GM19324 (cell line): ENCODE data around the gene PKN2.

Experiments
- ATAC-seq: cut with Tn5 transposase; IDR thresholded peaks from one replicate; pipeline ENCODE4 v1.9.1; 2021; ENCODE audit warnings: mild to moderate bottlenecking, moderate library complexity; ENCODE audit not compliant: unreplicated experiment, low FRiP score

Gene PKN2

GRCh38 chr1:88683541-88684481 lies at the start of gene PKN2:
Gene PKN2 (plus strand): TSS chr1:88684273. CDS start chr1:88684581, 308 bp downstream.
- ATAC-seq: peak; percentile 95

DNA sequence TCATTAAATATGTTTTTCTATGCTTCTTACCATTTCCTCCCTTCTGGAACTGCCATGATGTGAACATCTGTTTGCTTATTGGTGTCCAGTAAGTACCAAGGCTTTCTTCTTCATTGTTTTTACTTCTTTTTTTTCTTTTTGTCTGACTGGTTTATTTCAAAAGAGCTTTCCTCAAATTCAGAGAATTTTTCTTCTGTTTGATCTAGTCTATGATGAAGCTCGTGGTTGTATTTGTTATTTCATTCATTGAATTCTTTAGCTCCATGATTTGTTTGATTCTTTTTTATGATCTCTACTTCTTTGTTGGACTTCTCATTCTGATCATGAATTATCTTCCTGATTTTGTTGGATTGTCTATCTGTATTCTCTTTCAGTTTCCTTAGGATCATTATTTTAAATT lies 49.5 kb upstream of the PKN2 start:
- no peak for ATAC-seq

GRCh38 chr1:88640060-88640459 lies 44.0 kb upstream of the PKN2 start:
- no peak for ATAC-seq

DNA sequence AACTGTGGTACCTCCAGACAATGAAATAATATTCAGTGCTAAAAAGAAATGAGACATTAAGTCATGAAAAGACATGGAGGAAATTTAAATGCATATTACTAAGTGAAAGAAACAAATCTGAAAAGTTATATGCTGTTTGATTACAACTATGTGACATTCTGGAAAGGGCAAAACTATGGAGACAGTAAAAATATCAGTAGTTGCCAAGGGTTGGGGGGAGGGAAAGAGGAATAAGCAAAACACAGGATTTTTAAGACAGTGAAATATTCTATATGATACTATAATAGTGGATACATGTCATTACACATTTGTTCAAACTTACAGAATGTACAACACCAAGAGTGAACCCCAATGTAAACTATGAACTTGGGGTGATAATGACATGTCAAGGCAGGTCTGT lies 38.2 kb upstream of the PKN2 start:
- ATAC-seq: no peak

- no peak for ATAC-seq
These were observed 37.4 kb upstream of the PKN2 start for GRCh38 chr1:88646476-88647248.

- peak; percentile 66 for ATAC-seq
These were observed 36.8 kb upstream of the PKN2 start for GRCh38 chr1:88647249-88647645.

GRCh38 chr1:88647749-88648415 lies 36.2 kb upstream of the PKN2 start:
- ATAC-seq: no peak

GRCh38 chr1:88648706-88649105 lies 35.4 kb upstream of the PKN2 start:
- ATAC-seq: no peak

DNA sequence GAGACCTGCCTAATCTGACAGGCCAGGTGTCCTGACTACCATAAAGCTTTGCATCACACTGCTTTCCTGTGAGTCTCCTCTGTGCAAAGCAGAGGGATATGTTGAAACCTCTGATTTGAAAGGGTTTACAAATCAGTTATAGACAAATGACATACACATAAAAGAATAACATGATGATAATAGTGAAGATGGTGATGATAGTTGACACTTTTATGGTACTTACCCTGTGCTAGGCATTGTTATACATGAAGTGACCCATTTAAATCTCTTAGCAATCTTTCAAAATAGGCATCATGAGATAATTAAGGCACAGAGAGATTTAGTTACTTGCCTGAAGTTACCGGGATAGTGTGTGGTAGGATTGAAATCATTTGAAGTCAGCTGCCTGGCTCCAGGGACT lies 34.1 kb upstream of the PKN2 start:
- no peak for ATAC-seq

DNA sequence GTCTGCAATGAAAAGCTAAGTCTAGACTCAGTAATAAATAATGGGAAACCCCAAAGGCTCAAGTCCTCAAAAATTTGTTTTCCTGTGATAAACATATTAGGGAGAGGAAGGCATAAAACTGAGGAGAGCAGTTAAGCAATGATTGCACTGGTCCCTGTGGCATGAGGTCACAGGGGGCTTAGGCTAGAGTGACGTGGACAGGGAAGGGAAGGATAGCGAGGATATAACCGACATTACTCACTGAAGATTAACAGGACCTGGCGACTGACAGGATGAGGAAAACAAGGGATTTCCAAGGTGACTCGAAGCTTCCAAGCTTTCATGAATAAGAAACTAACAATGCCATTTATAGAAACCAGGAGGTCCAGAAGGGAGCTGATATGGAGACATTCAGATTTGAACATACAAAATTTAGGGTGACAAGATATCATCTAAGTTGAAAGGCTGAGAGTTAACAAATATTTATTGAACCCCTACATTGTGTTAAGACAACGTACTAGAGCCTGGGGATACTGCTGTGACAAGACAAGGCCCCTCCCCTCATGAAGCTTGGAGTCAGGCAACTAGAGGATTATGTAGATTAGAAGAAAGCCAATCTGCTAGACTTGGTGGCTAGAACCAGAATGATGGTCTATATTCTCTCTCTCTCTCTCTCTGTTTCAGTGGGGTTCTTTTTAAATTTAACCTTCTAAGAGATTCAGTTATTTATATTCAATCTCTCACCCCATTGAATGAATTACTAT lies 33.2 kb upstream of the PKN2 start:
- ATAC-seq: no peak

GRCh38 chr1:88655140-88655539 lies 28.9 kb upstream of the PKN2 start:
- ATAC-seq: no peak

DNA sequence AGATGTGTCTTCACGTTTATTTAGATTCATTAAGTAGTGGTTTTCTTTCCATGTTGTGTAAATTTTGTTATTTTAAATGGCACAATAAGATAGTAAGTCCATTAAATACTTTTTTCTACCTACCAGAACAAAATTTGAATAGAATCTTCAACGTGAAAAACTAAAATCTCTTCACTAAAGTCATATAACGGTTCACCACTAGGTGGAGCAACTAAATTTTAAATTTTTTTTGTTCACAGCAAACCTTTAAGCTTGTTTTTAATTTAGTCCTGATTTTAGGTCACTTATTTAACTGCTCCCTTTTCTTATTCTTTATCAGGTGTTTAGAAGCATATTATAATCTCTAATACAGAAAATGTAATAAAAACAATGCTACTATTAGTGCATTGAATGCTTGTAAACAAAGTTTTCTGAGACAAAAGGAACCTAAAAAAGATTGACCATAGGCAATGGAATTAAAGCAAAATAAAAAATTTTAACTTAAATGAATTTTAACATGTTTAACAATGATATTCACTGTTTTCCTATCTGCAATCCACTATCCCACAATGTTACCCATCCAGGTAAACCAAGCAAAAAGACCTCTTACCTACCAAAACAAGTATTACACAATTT lies 28.3 kb upstream of the PKN2 start:
- no peak for ATAC-seq

DNA sequence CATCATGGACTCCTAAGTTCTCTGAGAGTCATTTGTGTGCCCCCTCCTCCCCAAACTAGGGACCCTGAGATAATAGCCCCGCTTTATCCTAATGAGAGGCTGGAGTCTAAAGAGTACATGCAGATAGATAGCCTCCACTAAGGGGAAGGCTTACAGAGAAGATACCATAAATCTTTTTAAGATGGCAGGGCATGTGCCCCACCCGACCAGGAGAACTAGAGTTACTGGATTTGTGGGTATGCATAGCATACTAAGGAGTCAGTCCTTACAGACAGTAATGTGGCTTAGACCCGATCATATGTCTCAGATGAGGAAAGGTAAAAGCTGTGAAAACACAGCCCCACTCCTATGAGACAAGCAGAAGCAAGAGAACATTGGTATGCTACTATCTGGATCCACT lies 25.7 kb upstream of the PKN2 start:
- no peak for ATAC-seq

DNA sequence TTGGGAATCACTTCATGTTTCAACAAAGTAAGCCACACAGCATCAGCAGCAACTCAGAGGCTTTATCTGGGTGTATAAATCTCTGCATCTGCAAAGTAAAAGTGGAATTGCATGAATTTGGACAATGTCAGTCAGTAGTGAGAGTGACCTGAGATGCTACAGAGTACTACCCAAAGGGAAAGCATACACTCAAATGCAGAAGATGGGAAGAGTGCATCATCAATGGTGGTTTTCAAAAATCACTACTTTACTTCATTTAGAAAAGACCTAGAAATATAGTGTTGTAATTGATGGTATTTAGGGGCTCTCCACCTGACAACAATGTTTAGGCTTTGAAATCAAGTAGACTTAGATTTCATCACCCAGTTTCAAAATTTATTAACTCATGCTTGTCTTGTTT lies 24.5 kb upstream of the PKN2 start:
- no peak for ATAC-seq

DNA sequence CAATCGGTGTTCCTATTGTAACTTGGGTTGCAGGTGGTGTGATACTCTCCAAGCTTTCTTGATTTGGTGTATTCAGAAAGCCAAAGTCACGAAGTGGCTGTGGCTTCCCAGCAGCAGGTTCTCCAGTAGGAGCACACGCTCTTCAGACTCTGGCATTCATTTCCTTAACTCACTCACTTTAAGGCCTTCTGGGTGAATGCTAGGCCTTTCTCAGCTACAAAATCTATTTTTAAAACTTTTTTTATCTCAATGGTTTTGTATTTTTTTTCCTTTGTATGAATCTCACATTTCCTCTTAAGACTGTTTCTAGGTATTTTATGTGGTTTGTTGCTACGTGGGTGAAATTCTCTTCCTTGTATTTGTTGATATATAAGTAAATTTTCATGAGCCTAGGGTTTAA lies 22.9 kb upstream of the PKN2 start:
- ATAC-seq: no peak

DNA sequence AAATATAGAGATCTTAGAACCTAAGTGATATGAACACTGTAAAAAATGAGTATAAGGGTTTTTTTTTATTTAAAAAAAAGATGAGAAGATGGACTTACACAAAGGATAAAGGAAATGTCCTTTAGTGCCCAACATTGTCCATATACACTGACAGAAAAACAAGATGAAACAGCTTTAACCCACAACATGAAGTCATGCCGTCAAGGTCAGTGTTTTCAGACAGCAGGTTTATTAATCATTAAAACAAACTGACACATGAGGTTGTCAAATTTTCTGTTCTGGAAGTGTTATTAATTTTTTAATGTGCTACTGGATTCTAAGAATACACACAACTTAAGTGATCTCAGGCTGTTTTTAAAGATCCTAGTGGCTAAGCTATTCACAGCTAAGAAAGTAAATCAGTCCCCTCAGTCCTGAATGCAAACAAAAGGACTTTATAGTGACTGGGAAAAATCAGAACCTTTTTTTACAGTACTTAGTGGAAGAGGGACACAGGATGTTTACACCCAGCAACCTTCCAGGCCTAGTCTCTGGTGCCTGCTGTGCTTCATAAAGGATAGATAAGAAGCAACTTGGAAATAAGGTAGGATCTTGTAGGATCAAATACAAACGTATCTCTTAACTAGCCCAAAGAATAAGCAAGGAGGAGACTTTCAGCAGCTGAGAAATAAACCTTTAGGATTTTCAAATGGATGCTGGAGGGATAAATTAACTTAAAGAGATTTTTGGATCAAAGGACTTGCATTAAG lies 21.9 kb upstream of the PKN2 start:
- ATAC-seq: peak; percentile 41

DNA sequence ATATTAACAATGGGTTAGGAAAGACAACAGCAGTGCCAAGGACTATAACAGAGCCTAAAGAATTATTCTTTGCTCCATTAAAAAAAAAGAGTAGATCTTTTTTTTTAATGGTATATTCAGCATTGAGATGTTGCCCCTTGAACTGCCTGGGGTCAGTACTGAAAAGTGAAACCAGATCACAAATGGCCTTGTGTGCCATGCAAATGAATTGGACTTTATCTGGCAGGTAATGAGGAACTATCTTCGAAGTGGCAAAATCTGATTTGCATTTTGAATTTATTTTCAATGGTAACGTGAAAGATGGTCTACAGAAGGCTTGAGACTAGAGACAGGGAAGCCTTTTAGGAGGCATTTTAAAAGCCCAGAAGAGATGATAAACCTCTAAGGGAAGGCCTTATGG lies 21.4 kb upstream of the PKN2 start:
- ATAC-seq: peak; percentile 76

DNA sequence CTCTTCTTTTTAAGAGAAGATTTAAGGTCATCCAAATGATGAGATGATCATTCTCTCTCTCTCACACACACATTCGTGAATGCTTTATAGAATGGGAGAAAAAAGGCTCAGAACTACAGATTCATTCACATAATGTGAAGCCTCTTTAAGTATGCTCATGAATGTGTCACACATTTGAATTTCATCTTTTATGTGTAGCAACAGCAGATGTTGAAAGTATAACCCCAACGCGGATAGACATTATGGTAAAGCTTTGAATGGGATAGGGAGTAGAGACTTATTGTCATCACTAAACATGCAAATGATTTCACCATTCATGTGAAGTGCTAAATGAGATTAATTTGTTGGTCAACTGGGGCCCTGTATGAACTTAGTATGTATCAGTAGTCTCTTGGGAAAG lies 15.7 kb upstream of the PKN2 start:
- no peak for ATAC-seq

DNA sequence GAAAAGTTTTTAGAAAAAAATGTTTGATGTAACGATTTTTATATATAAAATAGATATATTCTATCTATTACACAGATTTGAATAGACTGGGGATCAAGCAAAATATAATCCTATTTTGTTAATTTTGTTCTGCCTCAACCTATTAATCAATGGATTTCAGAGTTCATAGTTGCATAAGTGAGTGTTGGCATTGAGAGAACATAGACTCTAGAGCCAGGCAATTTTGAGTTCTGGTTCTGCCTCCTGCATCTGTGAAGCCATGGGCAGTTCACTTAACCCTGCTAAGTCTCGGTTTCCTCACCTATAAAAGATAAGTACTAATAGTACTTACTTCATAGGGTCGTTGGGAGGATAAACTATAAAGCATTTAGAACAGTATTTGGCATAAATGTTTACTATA lies 13.6 kb upstream of the PKN2 start:
- ATAC-seq: no peak
